H9 (cell line): Measurements from ENCODE around the gene NEAT1. TPM values are rescaled to one million over a fixed set of nuclear protein-coding genes. Genes with fewer than 3 reads are reported as not detected.

ENCODE experiments used
- DNase-seq: peaks from one replicate; pipeline ENCODE4 v3.0.0-alpha.2; 2017
- H2AFZ ChIP-seq: one replicate; pipeline ENCODE4 v1.6.1; 2013; ENCODE audit warnings: mild to moderate bottlenecking, low read length, control low read depth, moderate library complexity
- H2AK5ac ChIP-seq: 2 replicates; pipeline ENCODE4 v1.6.1; 2013; ENCODE audit warnings: low read length, control low read depth, mixed read lengths; ENCODE audit not compliant: insufficient read length
- H2BK120ac ChIP-seq: one replicate; pipeline ENCODE4 v1.6.1; 2013; ENCODE audit warnings: low read depth, mild to moderate bottlenecking, low read length, control low read depth, inconsistent platforms; ENCODE audit not compliant: poor library complexity, severe bottlenecking
- H2BK12ac ChIP-seq: 2 replicates; pipeline ENCODE4 v1.6.1; 2013; ENCODE audit warnings: low read length, control low read depth, mixed read lengths, low read depth; ENCODE audit not compliant: insufficient read length
- H2BK15ac ChIP-seq: 2 replicates; pipeline ENCODE4 v1.6.1; 2013; ENCODE audit warnings: low read depth, low read length, control low read depth
- H2BK20ac ChIP-seq: one replicate; pipeline ENCODE4 v1.6.1; 2013; ENCODE audit warnings: low read depth, mild to moderate bottlenecking, low read length, control low read depth, inconsistent platforms; ENCODE audit not compliant: poor library complexity, severe bottlenecking
- H2BK5ac ChIP-seq: 2 replicates; pipeline ENCODE4 v1.6.1; 2013; ENCODE audit warnings: low read length, control low read depth, mixed read lengths; ENCODE audit not compliant: insufficient read length
- H3K14ac ChIP-seq: 2 replicates; pipeline ENCODE4 v1.6.1; 2013; ENCODE audit warnings: low read length, control low read depth; ENCODE audit not compliant: insufficient read depth
- H3K18ac ChIP-seq: 2 replicates; pipeline ENCODE4 v1.6.1; 2013; ENCODE audit warnings: low read depth, mild to moderate bottlenecking, mixed read lengths, low read length, control low read depth; ENCODE audit not compliant: insufficient read length
- H3K23ac ChIP-seq: 2 replicates; pipeline ENCODE4 v1.6.1; 2013; ENCODE audit warnings: low read length, control low read depth, mixed read lengths, low read depth; ENCODE audit not compliant: insufficient read length
- H3K23me2 ChIP-seq: 2 replicates; pipeline ENCODE4 v1.6.1; 2013; ENCODE audit warnings: low read depth, mild to moderate bottlenecking, mixed read lengths, low read length, control low read depth; ENCODE audit not compliant: insufficient read length, poor library complexity, severe bottlenecking
- H3K27ac ChIP-seq: 2 replicates; pipeline ENCODE4 v1.5.1; 2013; ENCODE audit warnings: low read length, control low read depth, mixed read lengths, low read depth; ENCODE audit not compliant: insufficient read length
- H3K27me3 ChIP-seq: 2 replicates; pipeline ENCODE4 v1.6.1; 2013; ENCODE audit warnings: low read length, control low read depth, inconsistent platforms; ENCODE audit not compliant: insufficient read depth
- H3K4ac ChIP-seq: 2 replicates; pipeline ENCODE4 v1.6.1; 2013; ENCODE audit warnings: low read depth, mild to moderate bottlenecking, control low read depth, inconsistent platforms, low read length, moderate library complexity
- H3K4me1 ChIP-seq: 2 replicates; pipeline ENCODE4 v1.6.1; 2013; ENCODE audit warnings: low read length, control low read depth, inconsistent platforms; ENCODE audit not compliant: insufficient read depth
- H3K4me2 ChIP-seq: 2 replicates; pipeline ENCODE4 v1.6.1; 2013; ENCODE audit warnings: low read length, control low read depth, mixed read lengths; ENCODE audit not compliant: insufficient read length, insufficient read depth
- H3K56ac ChIP-seq: 2 replicates; pipeline ENCODE4 v1.6.1; 2013; ENCODE audit warnings: low read depth, mild to moderate bottlenecking, mixed read lengths, low read length, control low read depth; ENCODE audit not compliant: insufficient read length
- H3K79me1 ChIP-seq: 2 replicates; pipeline ENCODE4 v1.6.1; 2013; ENCODE audit warnings: low read depth, mild to moderate bottlenecking, moderate library complexity, low read length, control low read depth, inconsistent platforms; ENCODE audit not compliant: insufficient read depth, poor library complexity, severe bottlenecking
- H3K79me2 ChIP-seq: 2 replicates; pipeline ENCODE4 v1.6.1; 2013; ENCODE audit warnings: low read length, control low read depth, inconsistent platforms; ENCODE audit not compliant: insufficient read depth
- H3K9ac ChIP-seq: 2 replicates; pipeline ENCODE4 v1.6.1; 2013; ENCODE audit warnings: low read length, control low read depth, mixed read lengths; ENCODE audit not compliant: insufficient read length; ENCODE audit errors: extremely low read depth
- H3K9me3 ChIP-seq: one replicate; pipeline ENCODE4 v1.6.1; 2013; ENCODE audit warnings: low read depth, low read length, inconsistent platforms; ENCODE audit not compliant: control insufficient read depth
- H3T11ph ChIP-seq: one replicate; pipeline ENCODE4 v1.6.1; 2013; ENCODE audit warnings: mild to moderate bottlenecking, low read length, control low read depth, inconsistent platforms
- H4K20me1 ChIP-seq: one replicate; pipeline ENCODE4 v1.6.1; 2013; ENCODE audit not compliant: control insufficient read depth, insufficient read length, insufficient read depth
- H4K5ac ChIP-seq: 2 replicates; pipeline ENCODE4 v1.6.1; 2013; ENCODE audit warnings: low read depth, mild to moderate bottlenecking, mixed read lengths, low read length, control low read depth; ENCODE audit not compliant: insufficient read length
- H4K8ac ChIP-seq: replicated peaks from 2 replicates; pipeline ENCODE4 v1.6.1; 2013; ENCODE audit warnings: low read length, control low read depth, mixed read lengths, low read depth; ENCODE audit not compliant: insufficient read length
- H4K91ac ChIP-seq: 2 replicates; pipeline ENCODE4 v1.6.1; 2013; ENCODE audit warnings: low read depth, mild to moderate bottlenecking, moderate library complexity, mixed read lengths, low read length, control low read depth; ENCODE audit not compliant: insufficient read length
- H3K27ac Mint-ChIP-seq, 3 experiments: 2 replicates in 2 of 3; 3 replicates in 1 of 3; pipeline ENCODE4 v1.8.0; 2020 to 2021; ENCODE audit warnings: mixed read lengths in 3 of 3, mild to moderate bottlenecking in 1 of 3, moderate library complexity in 1 of 3
- H3K27me3 Mint-ChIP-seq: 2 replicates; pipeline ENCODE4 v1.8.0; 2021; ENCODE audit warnings: low read depth, mild to moderate bottlenecking, moderate library complexity, mixed read lengths
- H3K36me3 Mint-ChIP-seq, 3 experiments: 2 replicates in 2 of 3; 3 replicates in 1 of 3; pipeline ENCODE4 v1.8.0; 2020 to 2021; ENCODE audit warnings: low read depth in 3 of 3, mixed read lengths in 3 of 3; ENCODE audit not compliant: insufficient read depth in 1 of 3
- H3K4me1 Mint-ChIP-seq, 2 experiments: 2 replicates each; pipeline ENCODE4 v1.8.0; 2020; ENCODE audit warnings: mixed read lengths in 2 of 2
- H3K4me3 Mint-ChIP-seq, 2 experiments: 2 replicates in 1 of 2; 3 replicates in 1 of 2; pipeline ENCODE4 v1.8.0; 2020 to 2021; ENCODE audit warnings: mild to moderate bottlenecking in 2 of 2, mixed read lengths in 2 of 2, moderate library complexity in 1 of 2
- H3K9me3 Mint-ChIP-seq, 2 experiments: 2 replicates in 1 of 2; 3 replicates in 1 of 2; pipeline ENCODE4 v1.8.0; 2020; ENCODE audit warnings: mild to moderate bottlenecking in 2 of 2, mixed read lengths in 2 of 2, moderate library complexity in 1 of 2
- CTCF ChIP-seq: fragments of 200-600 bp; sonication (generic); conservative IDR thresholded peaks from 3 replicates; pipeline ENCODE4 v1.8.0; 2021; ENCODE audit warnings: antibody characterized with exemption, mild to moderate bottlenecking
- WGBS: extraction: QIAGEN DNeasy Blood & Tissue Kit; methylation state at CpG from one replicate; pipeline ENCODE4 v1.1.7; 2013; ENCODE audit warnings: missing lambda C conversion rate, low lambda C conversion rate, mixed read lengths; ENCODE audit not compliant: insufficient read length; ENCODE audit errors: extremely low coverage; 5-methylcytosine and 5-hydroxymethylcytosine counted together
- total RNA-seq: library from RNA; stranded (reverse); gene quantifications from 2 replicates; pipeline ENCODE4 v1.2.1, GENCODE V29; 2021

NEAT1 gene
- total RNA-seq, 1 experiment from 2014 or later = 12.7 TPM

- Histone ChIP-seq H2AFZ (no peak overlapping the region), H3K4me2 (no peak overlapping the region)
These were observed 29.7 kb upstream of the NEAT1 start for GRCh38 chr11:65392899-65393298.

More at GRCh38 chr11:65392899-65393298, 29.7 kb upstream of the NEAT1 start:
- Histone ChIP-seq H4K20me1 (peaks cover 2% of the 10 kb centered on the region), H3K27ac (no peak overlapping the region), H3K23ac (no peak overlapping the region), H3K18ac (no peak overlapping the region), H2AK5ac (no peak overlapping the region), H3K14ac (no peak overlapping the region), H2BK20ac (no peak overlapping the region), H4K8ac (no peak overlapping the region), H3T11ph (no peak overlapping the region), H4K5ac (no peak overlapping the region), H2BK5ac (no peak overlapping the region), H3K23me2 (no peaks in the 10 kb centered on the region), H3K79me2 (no peaks in the 10 kb centered on the region), H3K56ac (no peak overlapping the region), H2BK12ac (no peak overlapping the region), H3K79me1 (no peaks in the 10 kb centered on the region), H3K9ac (no peak overlapping the region), H2BK15ac (no peak overlapping the region), H3K4me1 (no peaks in the 10 kb centered on the region; the same call in 1 of the 2 replicates), H2BK120ac (no peak overlapping the region), H3K27me3 (no peaks in the 10 kb centered on the region), H3K4ac (no peak overlapping the region), H3K9me3 (no peaks in the 10 kb centered on the region), H4K91ac (no peak overlapping the region)
- no CpG with 5 or more reads among the region's 5 CpGs for WGBS
- TF ChIP-seq CTCF = no peak
- Mint-ChIP-seq H3K4me1 (peaks cover 11 to 12% of the 10 kb centered on the region in 2 experiments), H3K27me3 (no peaks in the 10 kb centered on the region), H3K27ac (peak overlapping the region in 2 of 3 experiments; percentile 32 to 41; a peak in 3 of 7 replicates), H3K36me3 (peaks cover 3 to 15% (median 12%) of the 10 kb centered on the region in 3 experiments; a peak in 5 of 7 replicates), H3K9me3 (no peaks in the 10 kb centered on the region), H3K4me3 (no peak overlapping the region; a peak in 1 of 5 replicates)
- DNase-seq = no peak
